IPS DF 6.9 (cell line): ENCODE measurements around the gene ZSWIM5.
"Not testable (repeated sequence)": the region's sequence is repeated elsewhere in the genome, so short reads cannot be mapped to it uniquely, and the experiment has no call there.

ENCODE experiments used
- DNase-seq: peaks from one replicate; pipeline ENCODE4 v3.0.0-alpha.2; 2013; ENCODE audit warnings: low read depth, low spot score
- H3K27ac ChIP-seq: one replicate; pipeline ENCODE4 v1.5.1; 2013; ENCODE audit warnings: low read length, control low read depth
- H3K27me3 ChIP-seq: 2 replicates; pipeline ENCODE4 v1.6.1; 2013; ENCODE audit warnings: mild to moderate bottlenecking, low read length; ENCODE audit not compliant: control insufficient read depth, insufficient read depth
- H3K36me3 ChIP-seq: 2 replicates; pipeline ENCODE4 v1.6.1; 2013; ENCODE audit warnings: low read length; ENCODE audit not compliant: control insufficient read depth, insufficient read depth
- H3K4me1 ChIP-seq: 2 replicates; pipeline ENCODE4 v1.6.1; 2013; ENCODE audit warnings: low read length; ENCODE audit not compliant: control insufficient read depth, insufficient read depth
- H3K4me3 ChIP-seq: 2 replicates; pipeline ENCODE4 v1.5.1; 2013; ENCODE audit warnings: mild to moderate bottlenecking, low read length
- H3K9me3 ChIP-seq: 2 replicates; pipeline ENCODE4 v1.6.1; 2013; ENCODE audit warnings: low read length, inconsistent platforms; ENCODE audit not compliant: control insufficient read depth, insufficient read depth
- WGBS: extraction: QIAGEN DNeasy Blood & Tissue Kit; methylation state at CpG from one replicate; pipeline ENCODE4 v1.1.7; 2013; ENCODE audit warnings: mixed read lengths, missing lambda C conversion rate; ENCODE audit not compliant: insufficient read length, insufficient coverage; 5-methylcytosine and 5-hydroxymethylcytosine counted together

ZSWIM5 gene

DNA sequence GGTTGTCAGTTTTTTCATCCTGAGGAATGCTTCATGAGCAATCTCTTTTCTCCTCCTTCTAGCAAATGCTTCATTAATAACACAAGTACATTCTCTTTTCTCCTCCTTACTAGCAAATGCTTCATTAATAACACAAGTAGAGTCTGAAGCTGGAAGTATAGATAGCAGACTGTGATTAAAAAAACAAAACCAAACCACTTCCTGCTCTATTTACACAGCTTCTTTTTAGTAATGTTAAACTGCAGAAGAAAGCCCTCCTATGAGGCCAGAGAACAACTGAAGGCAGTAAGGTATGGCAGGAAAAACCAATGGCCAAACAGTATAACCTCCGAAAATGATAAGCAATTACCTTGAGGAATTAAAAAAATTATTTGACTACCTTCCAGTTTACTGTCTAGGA is 90.1 kb downstream of the ZSWIM5 start:
- H3K9me3 ChIP-seq = no peaks in the 10 kb centered on the region
- H3K4me3 ChIP-seq = no peak overlapping the region
- no CpG with 5 or more reads among the region's 1 CpG for WGBS
- H3K27ac ChIP-seq = no peak overlapping the region
- no peak for DNase-seq
- H3K36me3 ChIP-seq = no peaks in the 10 kb centered on the region
- H3K4me1 ChIP-seq = no peaks in the 10 kb centered on the region
- H3K27me3 ChIP-seq = no peaks in the 10 kb centered on the region

GRCh38 chr1:45115198-45115597 is 91.2 kb downstream of the ZSWIM5 start:
- not testable (repeated sequence) for H3K27ac ChIP-seq, H3K9me3 ChIP-seq, H3K4me3 ChIP-seq, DNase-seq, H3K4me1 ChIP-seq, H3K36me3 ChIP-seq, H3K27me3 ChIP-seq
- whole genome bisulfite sequencing = no CpG with 5 or more reads among the region's 33 CpGs

GRCh38 chr1:45112661-45113060 is 93.7 kb downstream of the ZSWIM5 start:
- Histone ChIP-seq H3K27ac (no peak overlapping the region), H3K27me3 (no peaks in the 10 kb centered on the region), H3K36me3 (no peaks in the 10 kb centered on the region), H3K4me3 (no peak overlapping the region), H3K4me1 (no peaks in the 10 kb centered on the region), H3K9me3 (no peaks in the 10 kb centered on the region; the same call in 1 of the 2 replicates)
- no CpG with 5 or more reads among the region's 3 CpGs for WGBS
- DNase-seq = no peak

GRCh38 chr1:45111239-45111638 is 95.2 kb downstream of the ZSWIM5 start:
- no peak for DNase-seq
- WGBS = no CpG with 5 or more reads among the region's 2 CpGs
- Histone ChIP-seq H3K27me3 (no peaks in the 10 kb centered on the region), H3K4me1 (no peaks in the 10 kb centered on the region), H3K27ac (no peak overlapping the region), H3K36me3 (no peaks in the 10 kb centered on the region), H3K9me3 (no peaks in the 10 kb centered on the region; the same call in 1 of the 2 replicates), H3K4me3 (no peak overlapping the region)

DNA sequence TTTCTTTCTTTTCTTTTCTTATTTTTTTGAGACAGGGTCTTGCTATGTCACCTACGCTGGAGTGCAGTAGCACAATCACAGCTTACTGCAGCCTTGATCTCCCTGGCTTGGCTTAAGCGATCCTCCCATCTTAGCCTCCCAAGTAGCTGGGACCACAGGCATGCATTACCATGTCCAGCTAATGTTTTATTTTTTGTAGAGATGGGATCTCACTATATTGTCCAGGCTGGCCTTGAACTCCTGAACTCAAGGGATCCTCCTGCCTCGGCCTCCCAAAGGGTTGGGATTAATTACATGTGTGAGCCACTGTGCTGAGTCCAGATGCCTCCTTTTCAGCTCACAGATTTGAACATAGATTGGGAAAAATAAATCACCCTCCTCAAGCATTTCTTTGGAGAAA is 98.6 kb downstream of the ZSWIM5 start:
- H3K36me3 ChIP-seq = no peaks in the 10 kb centered on the region
- no peaks in the 10 kb centered on the region for H3K27me3 ChIP-seq
- H3K27ac ChIP-seq = no peak overlapping the region
- H3K4me1 ChIP-seq = no peaks in the 10 kb centered on the region
- DNase-seq = no peak
- no CpG with 5 or more reads among the region's 3 CpGs for WGBS
- H3K9me3 ChIP-seq = no peaks in the 10 kb centered on the region; the same call in 1 of the 2 replicates
- no peak overlapping the region for H3K4me3 ChIP-seq

GRCh38 chr1:45106864-45107263 is 99.5 kb downstream of the ZSWIM5 start:
- H3K27me3 ChIP-seq, H3K27ac ChIP-seq, H3K9me3 ChIP-seq, DNase-seq, H3K4me3 ChIP-seq, H3K36me3 ChIP-seq, H3K4me1 ChIP-seq: not testable (repeated sequence)
- no CpG with 5 or more reads among the region's 6 CpGs for WGBS

GRCh38 chr1:45106156-45106545 is 100.3 kb downstream of the ZSWIM5 start:
- not testable (repeated sequence) for H3K4me3 ChIP-seq, H3K9me3 ChIP-seq, H3K27me3 ChIP-seq, H3K4me1 ChIP-seq, H3K27ac ChIP-seq, H3K36me3 ChIP-seq, DNase-seq
- WGBS = no CpG with 5 or more reads among the region's 31 CpGs

DNA sequence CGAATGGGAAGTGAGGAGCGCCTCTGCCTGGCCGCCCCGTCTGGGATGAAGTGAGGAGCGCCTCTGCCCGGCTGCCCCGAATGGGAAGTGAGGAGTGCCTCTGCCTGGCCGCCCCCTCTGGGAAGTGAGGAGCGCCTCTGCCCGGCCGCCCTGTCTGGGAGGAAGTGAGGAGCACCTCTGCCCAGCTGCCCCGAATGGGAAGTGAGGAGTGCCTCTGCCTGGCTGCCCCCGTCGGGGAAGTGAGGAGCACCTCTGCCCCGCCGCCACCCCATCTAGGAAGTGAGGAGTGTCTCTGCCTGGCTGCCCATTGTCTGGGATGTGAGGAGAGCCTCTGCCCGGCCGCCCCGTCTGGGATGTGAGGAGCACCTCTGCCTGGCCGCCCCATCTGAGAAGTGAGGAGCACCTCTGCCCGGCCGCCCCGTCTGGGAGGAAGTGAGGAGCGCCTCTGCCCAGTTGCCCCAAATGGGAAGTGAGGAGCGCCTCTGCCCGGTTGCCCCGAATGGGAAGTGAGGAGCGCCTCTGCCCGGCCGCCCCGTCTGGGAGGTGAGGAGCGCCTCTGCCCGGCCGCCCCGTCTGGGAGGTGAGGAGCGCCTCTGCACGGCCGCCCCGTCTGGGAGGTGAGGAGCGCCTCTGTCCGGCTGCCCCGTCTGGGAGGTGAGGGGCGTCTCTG is 100.8 kb downstream of the ZSWIM5 start:
- not testable (repeated sequence) for H3K9me3 ChIP-seq, H3K36me3 ChIP-seq, H3K4me1 ChIP-seq, H3K4me3 ChIP-seq, DNase-seq, H3K27ac ChIP-seq, H3K27me3 ChIP-seq
- no CpG with 5 or more reads among the region's 43 CpGs for WGBS

DNA sequence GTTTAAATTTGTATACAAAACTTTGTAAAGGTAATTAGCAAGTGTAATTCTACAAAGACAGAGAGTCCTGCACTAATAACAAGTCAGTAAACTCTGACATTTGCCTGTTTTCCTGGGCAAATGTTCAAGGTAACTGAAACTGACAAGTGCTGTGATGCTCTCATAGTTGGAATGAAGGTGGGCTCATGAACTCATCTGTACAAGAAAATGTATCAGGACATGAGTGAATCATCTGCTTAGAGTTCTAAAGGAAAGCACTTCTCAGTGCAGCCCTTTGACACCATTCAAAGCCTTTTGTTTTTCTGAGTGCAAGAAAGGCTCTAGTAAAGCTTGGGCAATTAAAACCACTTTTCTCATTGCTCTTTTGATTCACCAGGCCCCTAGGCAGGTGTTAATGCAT is 102.9 kb downstream of the ZSWIM5 start:
- Histone ChIP-seq H3K4me1 (no peaks in the 10 kb centered on the region), H3K9me3 (no peaks in the 10 kb centered on the region; the same call in 1 of the 2 replicates), H3K27me3 (no peaks in the 10 kb centered on the region), H3K4me3 (no peak overlapping the region), H3K36me3 (no peaks in the 10 kb centered on the region), H3K27ac (no peak overlapping the region)
- no peak for DNase-seq

DNA sequence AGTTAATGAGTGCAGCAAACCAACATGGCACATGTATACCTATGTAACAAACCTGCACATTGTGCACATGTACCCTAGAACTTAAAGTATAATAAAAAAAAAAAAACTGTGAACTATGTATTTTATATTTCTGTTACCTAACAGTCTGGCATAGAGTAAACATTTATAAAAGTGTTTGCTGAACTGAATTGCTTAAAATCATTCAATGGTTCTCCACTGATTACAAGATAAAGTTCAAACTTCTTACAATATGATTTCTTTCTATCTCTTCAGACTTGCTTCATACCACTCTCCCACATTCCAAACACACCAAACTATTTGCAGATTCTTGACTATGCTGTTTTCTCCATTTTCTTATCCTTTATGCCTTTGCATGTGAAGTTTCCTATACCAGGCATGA is 104.5 kb downstream of the ZSWIM5 start:
- no peak for DNase-seq
- no peaks in the 10 kb centered on the region for H3K9me3 ChIP-seq
- H3K27ac ChIP-seq = no peak overlapping the region
- no peaks in the 10 kb centered on the region for H3K36me3 ChIP-seq
- no peaks in the 10 kb centered on the region for H3K4me1 ChIP-seq
- no peaks in the 10 kb centered on the region for H3K27me3 ChIP-seq
- no peak overlapping the region for H3K4me3 ChIP-seq

DNA sequence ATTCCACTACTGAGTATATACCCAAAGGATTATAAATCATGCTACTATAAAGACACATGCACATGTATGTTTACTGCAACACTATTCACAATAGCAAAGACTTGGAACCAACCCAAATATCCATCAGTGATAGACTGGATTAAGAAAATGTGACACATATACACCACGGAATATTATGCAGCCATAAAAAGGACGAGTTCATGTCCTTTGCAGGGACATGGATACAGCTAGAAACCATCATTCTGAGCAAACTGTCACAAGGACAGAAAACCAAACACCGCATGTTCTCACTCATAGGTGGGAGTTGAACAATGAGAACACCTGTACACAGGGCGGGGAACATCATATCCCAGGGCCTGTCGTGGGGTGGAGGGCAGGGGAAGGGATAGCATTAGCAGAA is 104.9 kb downstream of the ZSWIM5 start:
- not testable (repeated sequence) for H3K36me3 ChIP-seq, H3K4me1 ChIP-seq, H3K4me3 ChIP-seq, H3K27ac ChIP-seq, DNase-seq, H3K9me3 ChIP-seq, H3K27me3 ChIP-seq
- WGBS = no CpG with 5 or more reads among the region's 5 CpGs
